Thyroid gland (tissue), 4 donors: ENCODE data around the gene SRRM5.

Source experiments
- CTCF ChIP-seq, 6 experiments: fragments of 200-600 bp in 3 of 6; fragments of 450-650 bp in 3 of 6; sonication (generic) in 3 of 6; IDR thresholded peaks; one replicate each; pipeline ENCODE4 v1.5.1; 2016 to 2019; ENCODE audit warnings: antibody characterized with exemption in 6 of 6, mild to moderate bottlenecking in 2 of 6, inconsistent platforms in 1 of 6, moderate library complexity in 1 of 6
- POLR2A ChIP-seq, 2 donors: fragments of 450-650 bp; IDR thresholded peaks; one replicate each; pipeline ENCODE4 v1.6.1; 2017; ENCODE audit warnings: antibody characterized with exemption in 2 of 2, mild to moderate bottlenecking in 2 of 2, moderate library complexity in 1 of 2

- TF ChIP-seq CTCF (IDR thresholded peaks at IDR 0.05) (no peak), POLR2A (IDR thresholded peaks at IDR 0.05) (no peak)
Measured at GRCh38 chr19:43562698-43563241, 49.1 kb upstream of the SRRM5 start.
